Neural crest cell (in vitro differentiated cells): ENCODE data around the gene CNPY1. TPM values are rescaled to one million over a fixed set of nuclear protein-coding genes. Genes with fewer than 3 reads are reported as not detected.
A peak's percentile ranks its signal among the peaks of the same experiment; 100 is the strongest.

ENCODE experiments used
- DNase-seq: peaks from one replicate; pipeline ENCODE4 v3.0.0; 2021; ENCODE audit warnings: low read depth, mixed read lengths, low spot score
- H3K27ac Mint-ChIP-seq: one replicate; pipeline ENCODE4 v1.8.0; 2021; ENCODE audit warnings: mild to moderate bottlenecking, mixed read lengths; ENCODE audit not compliant: unreplicated experiment
- H3K27me3 Mint-ChIP-seq: 2 replicates; pipeline ENCODE4 v1.8.0; 2021; ENCODE audit warnings: low read depth, mild to moderate bottlenecking, mixed read lengths
- H3K36me3 Mint-ChIP-seq: 2 replicates; pipeline ENCODE4 v1.8.0; 2021; ENCODE audit warnings: low read depth, mild to moderate bottlenecking, mixed read lengths
- H3K4me1 Mint-ChIP-seq: 2 replicates; pipeline ENCODE4 v1.8.0; 2021; ENCODE audit warnings: mixed read lengths
- H3K4me3 Mint-ChIP-seq: one replicate; pipeline ENCODE4 v1.8.0; 2021; ENCODE audit warnings: mild to moderate bottlenecking, mixed read lengths
- H3K9me3 Mint-ChIP-seq: 2 replicates; pipeline ENCODE4 v1.8.0; 2021; ENCODE audit warnings: mixed read lengths
- total RNA-seq: library from RNA; stranded (reverse); gene quantifications from 2 replicates; pipeline ENCODE4 v1.2.1, GENCODE V29; 2021
- TF ChIP-seq, protein P1 (sequence below): fragments of 200-600 bp; sonication (generic); conservative IDR thresholded peaks from 2 replicates; pipeline ENCODE4 v1.5.0; 2021; ENCODE audit warnings: antibody characterized with exemption, mild to moderate bottlenecking

The CNPY1 gene
- total RNA-seq, 1 donor from 2014 or later: 2.4 TPM

DNA sequence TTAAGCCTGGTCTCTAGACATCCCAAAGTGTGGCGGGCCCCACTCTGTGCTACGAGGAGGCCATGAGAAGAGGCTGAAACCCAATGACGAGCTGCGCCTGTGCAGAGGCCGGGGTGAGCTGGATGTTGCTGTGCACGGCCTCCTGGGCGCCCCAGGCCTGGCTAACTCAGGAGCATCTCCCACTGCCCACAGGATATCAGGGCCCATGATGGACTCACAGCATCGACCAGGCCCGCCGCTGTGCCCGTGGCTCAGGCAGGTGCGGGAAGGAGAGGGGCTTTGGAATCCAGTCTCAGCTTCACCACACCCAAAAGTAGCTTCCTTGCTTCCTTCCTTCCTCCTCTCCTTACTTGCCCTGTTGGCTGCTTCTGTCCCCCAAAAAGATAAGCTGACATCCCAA, 4.6 kb upstream of the CNPY1 start:
- Mint-ChIP-seq H3K27me3 (no peaks in the 10 kb centered on the region), H3K4me3 (no peak overlapping the region), H3K9me3 (no peaks in the 10 kb centered on the region), H3K27ac (no peak overlapping the region), H3K4me1 (no peaks in the 10 kb centered on the region), H3K36me3 (no peaks in the 10 kb centered on the region)
- no peak for DNase-seq
- TF ChIP-seq, protein P1, sequence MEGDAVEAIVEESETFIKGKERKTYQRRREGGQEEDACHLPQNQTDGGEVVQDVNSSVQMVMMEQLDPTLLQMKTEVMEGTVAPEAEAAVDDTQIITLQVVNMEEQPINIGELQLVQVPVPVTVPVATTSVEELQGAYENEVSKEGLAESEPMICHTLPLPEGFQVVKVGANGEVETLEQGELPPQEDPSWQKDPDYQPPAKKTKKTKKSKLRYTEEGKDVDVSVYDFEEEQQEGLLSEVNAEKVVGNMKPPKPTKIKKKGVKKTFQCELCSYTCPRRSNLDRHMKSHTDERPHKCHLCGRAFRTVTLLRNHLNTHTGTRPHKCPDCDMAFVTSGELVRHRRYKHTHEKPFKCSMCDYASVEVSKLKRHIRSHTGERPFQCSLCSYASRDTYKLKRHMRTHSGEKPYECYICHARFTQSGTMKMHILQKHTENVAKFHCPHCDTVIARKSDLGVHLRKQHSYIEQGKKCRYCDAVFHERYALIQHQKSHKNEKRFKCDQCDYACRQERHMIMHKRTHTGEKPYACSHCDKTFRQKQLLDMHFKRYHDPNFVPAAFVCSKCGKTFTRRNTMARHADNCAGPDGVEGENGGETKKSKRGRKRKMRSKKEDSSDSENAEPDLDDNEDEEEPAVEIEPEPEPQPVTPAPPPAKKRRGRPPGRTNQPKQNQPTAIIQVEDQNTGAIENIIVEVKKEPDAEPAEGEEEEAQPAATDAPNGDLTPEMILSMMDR: no peak

DNA sequence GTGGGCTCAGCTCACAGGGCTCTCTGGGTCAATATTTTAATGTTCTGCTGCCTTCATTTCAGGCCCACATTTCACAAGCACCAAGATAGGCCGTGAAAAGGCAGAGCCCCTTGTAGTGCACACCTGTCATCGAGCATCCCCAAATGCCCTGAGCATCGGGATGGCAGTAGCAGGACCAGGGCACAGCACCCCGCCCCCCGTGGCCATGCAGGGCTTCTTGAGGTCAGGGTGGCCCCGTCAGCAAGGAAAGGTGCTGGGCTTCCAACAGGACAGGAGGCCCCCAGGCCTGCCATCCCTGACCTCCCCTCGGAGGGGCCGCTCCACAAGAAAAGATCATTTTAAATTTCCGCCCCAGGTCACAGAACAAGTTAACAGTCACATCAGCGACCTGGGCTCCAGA, 2.9 kb upstream of the CNPY1 start:
- DNase-seq: no peak
- no peaks in the 10 kb centered on the region for H3K36me3 Mint-ChIP-seq
- no peaks in the 10 kb centered on the region for H3K27me3 Mint-ChIP-seq
- H3K4me1 Mint-ChIP-seq: peaks cover 3% of the 10 kb centered on the region
- H3K4me3 Mint-ChIP-seq: no peak overlapping the region
- TF ChIP-seq, protein P1: no peak
- no peak overlapping the region for H3K27ac Mint-ChIP-seq
- H3K9me3 Mint-ChIP-seq: no peaks in the 10 kb centered on the region

DNA sequence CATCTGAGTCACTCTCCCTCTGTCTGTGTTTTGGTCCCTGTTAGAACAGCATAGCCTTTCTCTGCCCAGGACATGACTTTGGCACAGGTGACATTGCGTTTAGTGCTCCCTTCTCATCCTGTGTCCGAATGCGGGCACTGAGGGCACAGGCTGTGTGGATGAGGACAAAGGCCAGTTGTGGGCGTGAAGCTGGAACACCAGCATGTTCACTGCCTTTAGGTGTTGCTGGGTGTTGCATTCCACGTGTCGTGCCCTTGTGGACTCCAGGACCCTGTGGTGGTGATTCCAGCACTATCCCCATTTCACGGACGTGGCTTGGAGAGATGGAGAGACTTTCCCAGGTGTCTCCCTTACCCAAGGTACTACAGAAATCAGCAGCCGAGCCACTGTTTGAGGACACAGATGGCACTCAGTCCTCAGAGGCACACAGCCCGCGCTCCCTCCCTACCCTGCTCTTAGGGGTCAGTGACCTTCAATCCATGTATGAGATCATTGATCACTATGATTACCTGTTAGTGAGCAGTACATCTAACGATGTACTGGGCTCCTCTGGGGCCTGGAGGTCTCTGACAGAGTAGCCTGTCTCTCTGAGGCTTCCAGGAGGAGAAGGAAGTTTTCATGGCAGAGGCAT, 917 bp upstream of the CNPY1 start:
- no peak overlapping the region for H3K27ac Mint-ChIP-seq
- no peak overlapping the region for H3K4me3 Mint-ChIP-seq
- TF ChIP-seq, protein P1: no peak
- no peak for DNase-seq
- H3K27me3 Mint-ChIP-seq: no peaks in the 10 kb centered on the region
- H3K9me3 Mint-ChIP-seq: no peaks in the 10 kb centered on the region
- no peaks in the 10 kb centered on the region for H3K36me3 Mint-ChIP-seq
- H3K4me1 Mint-ChIP-seq: peaks cover 18% of the 10 kb centered on the region

GRCh38 chr7:155545348-155545747, 1.0 kb downstream of the CNPY1 start:
- H3K27ac Mint-ChIP-seq: peak overlapping the region; percentile 89
- no peaks in the 10 kb centered on the region for H3K27me3 Mint-ChIP-seq
- peaks cover 20% of the 10 kb centered on the region for H3K4me1 Mint-ChIP-seq

DNA sequence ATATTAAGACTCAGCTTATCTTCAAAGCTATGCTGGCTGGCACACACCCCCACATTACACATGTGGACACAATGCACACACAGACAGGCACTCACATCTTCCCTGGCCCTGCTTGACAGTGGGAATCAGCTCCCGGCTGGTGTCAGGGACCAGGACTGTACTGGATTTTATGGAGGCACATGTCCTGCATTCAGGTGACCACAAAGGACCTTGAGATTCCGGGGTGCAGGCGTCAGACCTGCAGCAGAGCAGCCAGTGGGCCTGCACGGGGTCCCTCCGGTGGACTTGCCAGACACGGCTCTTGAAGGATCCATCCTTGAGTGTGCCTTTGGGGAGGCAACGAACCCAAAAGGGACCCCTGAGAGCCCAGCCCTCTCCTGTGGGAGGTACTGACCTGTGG, 1.9 kb downstream of the CNPY1 start:
- Mint-ChIP-seq H3K27me3 (no peaks in the 10 kb centered on the region), H3K4me1 (peaks cover 29% of the 10 kb centered on the region), H3K4me3 (peak overlapping the region; percentile 10), H3K9me3 (no peaks in the 10 kb centered on the region), H3K27ac (no peak overlapping the region), H3K36me3 (no peaks in the 10 kb centered on the region)
- TF ChIP-seq, protein P1: no peak
- no peak for DNase-seq

More at GRCh38 chr7:155545348-155545747, 1.0 kb downstream of the CNPY1 start:
- H3K9me3 Mint-ChIP-seq: no peaks in the 10 kb centered on the region
- TF ChIP-seq, protein P1: peak; percentile 40
- DNase-seq: no peak
- no peak overlapping the region for H3K4me3 Mint-ChIP-seq
- H3K36me3 Mint-ChIP-seq: no peaks in the 10 kb centered on the region
